GM19023 (cell line): ENCODE measurements around the gene KIF16B.

Experiments used
- ATAC-seq: cut with Tn5 transposase; IDR thresholded peaks from one replicate; pipeline ENCODE4 v1.9.1; 2021; ENCODE audit warnings: mild to moderate bottlenecking, moderate library complexity; ENCODE audit not compliant: unreplicated experiment

The KIF16B gene

GRCh38 chr20:16483024-16483423 lies 90.2 kb downstream of the KIF16B start:
- no peak for ATAC-seq

GRCh38 chr20:16481977-16482376 lies 91.3 kb downstream of the KIF16B start:
- ATAC-seq: no peak

DNA sequence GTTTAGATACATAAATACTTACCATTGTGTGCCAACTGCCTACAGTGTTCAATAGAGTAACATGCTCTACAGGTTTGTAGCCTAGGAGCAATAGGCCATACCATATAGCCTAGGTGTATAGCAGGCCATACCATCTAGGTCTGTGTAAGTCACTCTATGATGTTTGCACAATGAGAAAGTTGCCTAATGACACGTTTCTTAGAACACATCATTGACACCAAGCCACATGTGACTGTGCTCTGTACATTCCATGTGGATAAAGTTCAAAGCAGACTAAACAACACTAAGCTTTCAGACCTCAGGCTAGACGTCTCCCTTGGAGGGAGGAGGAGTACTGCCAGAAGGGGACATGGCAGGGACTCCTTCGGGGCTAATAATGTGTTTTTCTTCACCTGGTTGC lies 93.6 kb downstream of the KIF16B start:
- no peak for ATAC-seq

DNA sequence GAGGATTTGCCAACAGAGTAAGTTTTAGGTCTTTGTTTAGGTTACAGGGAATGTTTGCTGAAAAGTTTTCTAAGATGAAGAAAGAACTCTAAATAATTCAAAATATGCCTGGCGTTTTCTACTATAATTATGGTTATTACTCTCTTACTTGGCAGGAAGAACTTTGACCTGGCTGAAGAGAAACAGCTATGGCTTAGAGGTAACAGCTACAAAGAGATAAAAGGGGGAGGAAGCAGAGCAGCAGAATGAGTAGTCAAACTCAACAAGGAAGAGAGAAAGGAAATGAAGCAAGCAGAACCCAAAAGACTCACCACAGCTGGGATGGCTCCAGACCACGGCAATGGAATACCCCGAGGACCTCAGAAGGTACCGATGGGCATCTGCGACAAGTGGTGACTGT lies 95.6 kb downstream of the KIF16B start:
- ATAC-seq: no peak

DNA sequence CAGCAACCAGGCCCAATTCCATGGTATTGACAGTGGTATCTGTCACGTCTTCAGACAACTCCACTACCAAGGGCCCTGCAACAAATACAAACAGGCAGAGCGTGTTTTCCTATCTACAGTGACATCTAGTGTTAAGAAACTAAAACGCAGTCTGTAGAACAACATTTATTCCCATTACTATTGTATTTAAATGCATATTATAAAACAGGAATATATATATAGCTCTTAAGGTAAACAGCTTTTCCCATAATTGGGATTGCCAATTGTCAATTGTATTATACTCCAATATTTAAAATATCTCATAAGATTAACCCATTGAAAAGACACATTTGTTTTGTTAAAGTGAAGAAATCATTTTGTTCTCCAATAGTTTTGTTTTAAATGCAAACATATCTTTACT lies 97.2 kb downstream of the KIF16B start:
- no peak for ATAC-seq

GRCh38 chr20:16475225-16475624 lies 98.0 kb downstream of the KIF16B start:
- ATAC-seq: no peak

GRCh38 chr20:16474363-16474762 lies 98.9 kb downstream of the KIF16B start:
- ATAC-seq: no peak

DNA sequence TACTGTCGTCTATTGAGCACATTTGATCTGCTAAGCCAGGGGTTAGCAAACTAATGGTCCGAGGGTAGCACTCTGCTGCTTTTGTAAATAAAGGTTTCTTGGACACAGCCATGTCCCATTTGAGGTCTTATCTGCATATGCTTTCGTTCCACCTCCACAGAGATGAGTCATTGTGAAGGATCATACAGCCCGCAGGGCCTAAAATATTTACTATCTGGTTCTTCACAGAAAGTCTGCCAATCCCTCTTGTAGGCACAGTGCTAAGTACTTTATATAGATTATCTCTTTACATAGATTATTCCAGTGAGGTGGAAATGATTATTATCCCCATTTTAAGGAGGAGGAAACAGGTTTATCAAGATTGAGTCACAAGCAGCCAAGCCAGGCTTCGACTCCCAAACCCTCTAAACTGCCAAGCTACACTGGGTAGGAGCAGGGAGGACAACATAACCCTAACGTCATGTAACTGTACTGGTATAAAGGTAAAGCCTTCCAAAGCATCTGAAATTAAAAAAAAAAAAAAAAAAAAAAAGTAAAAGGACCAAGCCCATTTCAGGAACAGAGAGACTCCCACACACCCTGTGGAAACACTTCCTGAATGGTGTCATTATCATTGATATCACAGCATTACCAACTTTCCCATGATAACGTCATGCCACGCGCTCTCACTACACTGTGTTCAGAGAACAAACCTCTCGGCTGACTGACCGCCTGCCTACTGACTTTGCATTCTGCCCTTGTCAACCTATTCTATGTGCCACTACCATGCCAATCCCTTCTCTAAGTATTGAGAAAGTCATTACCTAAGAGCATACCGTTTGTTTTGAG lies 101.0 kb downstream of the KIF16B start:
- no peak for ATAC-seq

GRCh38 chr20:16469395-16469905 lies 103.8 kb downstream of the KIF16B start:
- ATAC-seq: no peak

GRCh38 chr20:16462711-16463110 lies 110.5 kb downstream of the KIF16B start:
- ATAC-seq: no peak

DNA sequence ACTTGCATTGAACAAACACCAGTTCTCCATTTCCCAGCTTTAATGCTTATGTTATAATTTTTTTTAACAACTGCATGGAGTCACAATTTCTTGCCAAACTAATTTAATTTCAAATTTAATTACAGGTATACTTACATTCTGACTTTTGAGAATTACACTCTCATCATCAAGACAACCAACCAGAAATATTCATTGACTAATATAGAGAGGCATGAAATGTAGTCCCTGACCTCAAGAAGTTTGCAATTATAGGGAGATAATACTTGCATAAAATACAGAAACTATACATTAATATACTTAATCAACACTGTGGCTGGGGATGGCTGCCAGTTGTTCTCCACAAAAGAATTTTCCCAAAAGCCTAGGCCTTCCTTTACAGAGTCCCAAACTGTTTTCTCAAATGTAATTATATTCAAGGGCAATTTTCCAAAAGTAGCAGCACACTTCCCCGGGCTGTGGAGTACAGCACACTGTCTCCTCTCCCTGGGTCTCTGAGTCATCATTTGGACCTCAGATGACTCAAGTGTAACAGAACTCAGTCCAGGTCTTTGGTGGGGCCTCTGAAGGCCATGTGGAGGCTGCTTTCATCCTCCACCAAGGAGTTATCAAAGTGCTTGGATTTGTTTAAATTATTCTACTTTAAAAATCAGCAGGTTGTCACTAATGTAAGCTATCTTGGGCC lies 114.1 kb downstream of the KIF16B start:
- no peak for ATAC-seq

- no peak for ATAC-seq
Observed at GRCh38 chr20:16457514-16457913, 115.7 kb downstream of the KIF16B start.

- no peak for ATAC-seq
Observed at GRCh38 chr20:16455324-16455723, 117.9 kb downstream of the KIF16B start.

DNA sequence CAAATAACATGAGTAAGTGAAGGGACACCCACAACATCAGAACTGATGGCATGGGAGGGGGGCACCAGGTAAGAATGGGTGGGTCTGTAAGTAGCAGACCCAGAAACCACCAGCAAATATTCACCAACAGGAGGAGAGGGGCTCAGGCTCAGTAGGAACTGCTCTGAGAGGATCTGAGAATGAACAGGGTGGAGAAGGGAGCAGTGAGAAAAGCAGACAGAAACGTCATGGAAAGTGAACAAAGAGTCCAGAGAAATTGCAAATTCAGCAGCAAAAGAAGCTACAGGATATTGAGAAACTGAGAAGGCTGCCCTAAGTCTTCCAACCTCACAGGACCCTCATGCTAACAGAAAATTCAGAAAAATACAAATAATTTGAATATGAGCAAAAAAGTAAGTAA lies 121.3 kb downstream of the KIF16B start:
- ATAC-seq: no peak

- no peak for ATAC-seq
Observed at GRCh38 chr20:16451001-16451400, 122.2 kb downstream of the KIF16B start.

GRCh38 chr20:16446991-16447390 lies 126.3 kb downstream of the KIF16B start:
- no peak for ATAC-seq

DNA sequence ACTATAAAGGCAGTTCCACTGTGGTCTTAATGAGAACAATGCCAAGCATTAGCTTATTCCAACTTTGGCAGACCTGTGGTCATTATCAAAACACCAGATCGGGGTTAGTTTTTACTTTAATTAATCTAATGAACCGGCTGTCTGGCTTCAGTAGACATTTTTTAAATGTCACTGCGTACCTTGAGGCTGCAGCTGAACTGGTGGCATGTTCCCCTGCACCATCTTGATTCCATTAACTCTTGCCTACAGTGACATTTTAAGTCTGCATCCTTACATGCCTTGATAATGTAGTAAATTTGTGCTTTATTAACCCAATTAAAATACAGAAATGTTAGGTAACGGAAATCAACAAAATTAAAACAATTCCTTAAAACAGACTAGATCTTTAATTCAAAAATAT lies 127.0 kb downstream of the KIF16B start:
- ATAC-seq: no peak

DNA sequence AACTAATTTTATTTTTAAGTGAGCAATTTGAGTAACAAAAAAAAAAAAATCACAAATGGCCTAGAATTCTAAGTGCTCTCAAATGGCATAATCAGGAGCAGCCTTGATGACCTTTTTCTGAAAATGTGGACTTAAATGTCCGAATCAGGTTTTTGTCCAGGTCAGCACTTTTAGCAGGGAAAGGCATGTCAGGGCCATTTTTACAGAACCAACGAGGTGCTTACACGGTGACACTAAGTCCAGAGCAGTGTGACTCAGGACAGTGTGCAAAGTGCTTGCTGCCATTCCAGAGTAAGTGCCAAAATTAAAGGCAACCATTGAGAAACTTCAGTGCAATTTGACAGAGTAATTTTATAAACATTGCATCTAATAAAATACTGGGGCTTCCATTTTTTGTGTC lies 127.8 kb downstream of the KIF16B start:
- no peak for ATAC-seq

- no peak for ATAC-seq
Observed at GRCh38 chr20:16444057-16444777, 129.0 kb downstream of the KIF16B start.

GRCh38 chr20:16441546-16442164 lies 131.6 kb downstream of the KIF16B start:
- no peak for ATAC-seq

GRCh38 chr20:16440686-16441085 lies 132.6 kb downstream of the KIF16B start:
- ATAC-seq: no peak
